Keratinocyte (primary cell): ENCODE results near the gene CDH16. TPM values are rescaled to one million over a fixed set of nuclear protein-coding genes. Genes with fewer than 3 reads are reported as not detected.

Experiments used
- DNase-seq: peaks from one replicate; pipeline ENCODE4 v3.0.0-alpha.2; 2011; ENCODE audit warnings: low read depth, missing footprints, low spot score
- FAIRE-seq: peaks from 2 replicates; lab custom pipeline; 2011; peaks lifted over from hg19 to GRCh38; lab: Jason Lieb, UNC
- H2AFZ ChIP-seq: 2 replicates; pipeline ENCODE4 v1.6.0; 2012; ENCODE audit warnings: low read length, control low read depth, inconsistent platforms; ENCODE audit not compliant: control insufficient read depth
- H3K27ac ChIP-seq: 2 replicates; pipeline ENCODE4 v1.5.1; 2011; ENCODE audit warnings: low read length; ENCODE audit not compliant: control insufficient read depth, insufficient read depth
- H3K27me3 ChIP-seq: 3 replicates; pipeline ENCODE4 v1.6.0; 2011; ENCODE audit warnings: low read length; ENCODE audit not compliant: control insufficient read depth, insufficient read depth; ENCODE audit errors: extremely low read depth
- H3K36me3 ChIP-seq, 2 experiments: 2 replicates in 1 of 2; 3 replicates in 1 of 2; pipeline ENCODE4 v1.5.1; 2011; ENCODE audit warnings: low read length in 2 of 2, mild to moderate bottlenecking in 1 of 2; ENCODE audit not compliant: control insufficient read depth in 2 of 2, insufficient read depth in 2 of 2; ENCODE audit errors: extremely low read depth in 1 of 2
- H3K4me1 ChIP-seq: 3 replicates; pipeline ENCODE4 v1.5.1; 2011; ENCODE audit warnings: low read length; ENCODE audit not compliant: control insufficient read depth, insufficient read depth; ENCODE audit errors: extremely low read depth
- H3K4me2 ChIP-seq: 3 replicates; pipeline ENCODE4 v1.6.0; 2011; ENCODE audit warnings: low read depth, low read length; ENCODE audit not compliant: control insufficient read depth, insufficient read depth; ENCODE audit errors: extremely low read depth
- H3K4me3 ChIP-seq, 3 experiments: fragments of 200-600 bp in 1 of 3; sonication (generic) in 1 of 3; 2 replicates in 2 of 3; 3 replicates in 1 of 3; pipeline ENCODE4 v1.5.1; 2011 to 2016; ENCODE audit warnings: low read length in 3 of 3, mild to moderate bottlenecking in 3 of 3, control low read depth in 2 of 3, inconsistent platforms in 1 of 3, low read depth in 1 of 3, mixed read lengths in 1 of 3, mixed run types in 1 of 3, moderate library complexity in 1 of 3; ENCODE audit not compliant: control insufficient read depth in 2 of 3, insufficient read depth in 2 of 3; ENCODE audit errors: extremely low read depth in 1 of 3
- H3K79me2 ChIP-seq: 2 replicates; pipeline ENCODE4 v1.6.0; 2012; ENCODE audit warnings: low read length; ENCODE audit not compliant: control insufficient read depth, insufficient read depth
- H3K9ac ChIP-seq: 3 replicates; pipeline ENCODE4 v1.6.0; 2011; ENCODE audit warnings: low read length; ENCODE audit not compliant: control insufficient read depth, insufficient read depth; ENCODE audit errors: extremely low read depth
- H3K9me1 ChIP-seq: 3 replicates; pipeline ENCODE4 v1.6.0; 2011; ENCODE audit warnings: low read length; ENCODE audit not compliant: control insufficient read depth, insufficient read depth; ENCODE audit errors: extremely low read depth
- H3K9me3 ChIP-seq: 2 replicates; pipeline ENCODE4 v1.5.1; 2012; ENCODE audit warnings: low read depth, low read length; ENCODE audit not compliant: control insufficient read depth
- H4K20me1 ChIP-seq: 3 replicates; pipeline ENCODE4 v1.6.0; 2011; ENCODE audit warnings: low read length; ENCODE audit not compliant: control insufficient read depth, insufficient read depth; ENCODE audit errors: extremely low read depth
- EZH2 ChIP-seq: IDR thresholded peaks from one replicate; pipeline ENCODE4 v1.6.1; 2012; ENCODE audit warnings: inconsistent platforms, mild to moderate bottlenecking, low read length, moderate library complexity
- dilution Hi-C: fragments of 300-500 bp; cut with MboI; formaldehyde crosslinking; loops from one replicate; pipeline ENCODE4 v1.7.0; 2020; ENCODE audit warnings: low sequenced_read_pairs; ENCODE audit not compliant: extremely low pct_ligation_motif_present
- polyA plus RNA-seq, 5 experiments: library from polyadenylated mRNA; depleted of rRNA in 3 of 5; stranded (reverse) in 3 of 5; stranded (forward) in 1 of 5; unstranded in 1 of 5; fragments of >200 nt; gene quantifications; 1 replicate in 1 of 5; 2 replicates in 3 of 5; 3 replicates in 1 of 5; pipeline versions ENCODE4 v1.2.1 to v1.2.3, GENCODE V29; 2011 to 2012; ENCODE audit warnings: missing spikeins in 2 of 5, low read depth in 1 of 5, low replicate concordance in 1 of 5
- TF ChIP-seq, protein P1 (sequence below), 3 experiments: IDR thresholded peaks in 1 of 3; conservative IDR thresholded peaks in 1 of 3; optimal IDR thresholded peaks in 1 of 3; 2 replicates in 2 of 3; 3 replicates in 1 of 3; pipeline versions ENCODE3 to v1.5.1; 2011; ENCODE audit warnings: low read length in 3 of 3, mild to moderate bottlenecking in 3 of 3, moderate library complexity in 2 of 3, control low read depth in 1 of 3, inconsistent platforms in 1 of 3; ENCODE audit not compliant: insufficient read depth in 2 of 3; ENCODE audit errors: extremely low read depth in 1 of 3

CDH16 gene
- polyA plus RNA-seq, 1 donor (not counting 4 experiments of a cell fraction or from before 2014, with no cell fraction given): 0.45 TPM

GRCh38 chr16:66954097-66954659, 35.5 kb upstream of the CDH16 start:
- dilution Hi-C loops: no loop called here
- Histone ChIP-seq H3K27me3 (no peaks in the 10 kb centered on the region), H3K27ac (no peak overlapping the region), H2AFZ (peak overlapping the region; percentile 26), H3K9me3 (no peaks in the 10 kb centered on the region), H4K20me1 (no peaks in the 10 kb centered on the region), H3K4me2 (no peak overlapping the region), H3K9ac (no peak overlapping the region), H3K4me1 (peaks cover 11% of the 10 kb centered on the region), H3K36me3 (no peaks in the 10 kb centered on the region), H3K79me2 (no peaks in the 10 kb centered on the region), H3K9me1 (no peaks in the 10 kb centered on the region), H3K4me3 (no peak overlapping the region)
- DNase-seq (no peak), FAIRE-seq (peak; percentile 71)
- TF ChIP-seq, protein P1, sequence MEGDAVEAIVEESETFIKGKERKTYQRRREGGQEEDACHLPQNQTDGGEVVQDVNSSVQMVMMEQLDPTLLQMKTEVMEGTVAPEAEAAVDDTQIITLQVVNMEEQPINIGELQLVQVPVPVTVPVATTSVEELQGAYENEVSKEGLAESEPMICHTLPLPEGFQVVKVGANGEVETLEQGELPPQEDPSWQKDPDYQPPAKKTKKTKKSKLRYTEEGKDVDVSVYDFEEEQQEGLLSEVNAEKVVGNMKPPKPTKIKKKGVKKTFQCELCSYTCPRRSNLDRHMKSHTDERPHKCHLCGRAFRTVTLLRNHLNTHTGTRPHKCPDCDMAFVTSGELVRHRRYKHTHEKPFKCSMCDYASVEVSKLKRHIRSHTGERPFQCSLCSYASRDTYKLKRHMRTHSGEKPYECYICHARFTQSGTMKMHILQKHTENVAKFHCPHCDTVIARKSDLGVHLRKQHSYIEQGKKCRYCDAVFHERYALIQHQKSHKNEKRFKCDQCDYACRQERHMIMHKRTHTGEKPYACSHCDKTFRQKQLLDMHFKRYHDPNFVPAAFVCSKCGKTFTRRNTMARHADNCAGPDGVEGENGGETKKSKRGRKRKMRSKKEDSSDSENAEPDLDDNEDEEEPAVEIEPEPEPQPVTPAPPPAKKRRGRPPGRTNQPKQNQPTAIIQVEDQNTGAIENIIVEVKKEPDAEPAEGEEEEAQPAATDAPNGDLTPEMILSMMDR (optimal IDR thresholded peaks at IDR 0.05 in 1 of 3, IDR thresholded peaks at IDR 0.05 in 1 of 3, conservative IDR thresholded peaks at IDR 0.05 in 1 of 3; ENCODE audit: extremely low read depth in 1 of 3, insufficient read depth in 2 of 3, low read length in 3 of 3): peak; percentile 79 to 90 (median 86)
- TF ChIP-seq EZH2: no peak

DNA sequence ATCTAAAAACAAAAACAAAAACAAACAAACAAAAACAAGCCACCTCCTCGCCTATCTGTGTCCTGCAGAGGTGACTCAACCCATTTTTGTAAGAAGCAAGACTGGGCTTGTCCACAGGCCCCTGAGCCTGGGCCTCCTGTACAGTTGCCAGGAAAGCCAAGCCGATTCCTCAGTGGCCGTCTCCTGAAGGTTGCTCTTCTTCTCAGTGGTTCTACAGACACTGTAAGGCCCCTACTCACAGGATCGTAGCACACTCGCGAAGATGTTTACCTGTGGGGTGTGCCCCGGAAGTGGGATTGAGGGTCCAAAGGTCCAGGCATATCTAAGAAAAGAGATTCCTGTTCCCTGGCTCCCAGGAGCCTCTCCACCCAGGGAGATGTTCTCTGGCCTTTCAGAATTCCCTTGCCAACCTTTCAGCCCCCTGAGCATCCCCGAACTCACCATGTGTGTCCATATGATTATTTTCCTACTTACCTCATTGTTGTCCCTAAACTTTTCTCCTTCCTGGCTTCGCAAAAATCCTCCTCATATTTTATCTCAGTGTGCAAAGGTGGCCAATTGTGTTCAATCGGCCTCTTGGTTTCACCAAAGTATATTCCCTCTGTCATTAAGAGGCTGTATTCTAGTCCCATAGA, 34.9 kb upstream of the CDH16 start:
- Histone ChIP-seq H3K79me2 (no peaks in the 10 kb centered on the region), H2AFZ (peak overlapping the region; percentile 26), H3K9me1 (no peaks in the 10 kb centered on the region), H3K4me2 (no peak overlapping the region), H3K36me3 (no peaks in the 10 kb centered on the region), H3K4me1 (peaks cover 16% of the 10 kb centered on the region), H3K27me3 (no peaks in the 10 kb centered on the region), H4K20me1 (no peaks in the 10 kb centered on the region), H3K27ac (no peak overlapping the region), H3K4me3 (no peak overlapping the region), H3K9ac (no peak overlapping the region), H3K9me3 (no peaks in the 10 kb centered on the region)
- FAIRE-seq: no peak
- DNase-seq: no peak
- dilution Hi-C loops: no loop called here
- no peak for TF ChIP-seq EZH2
- TF ChIP-seq, protein P1 (optimal IDR thresholded peaks at IDR 0.05 in 1 of 3, IDR thresholded peaks at IDR 0.05 in 1 of 3, conservative IDR thresholded peaks at IDR 0.05 in 1 of 3; ENCODE audit: extremely low read depth in 1 of 3, insufficient read depth in 2 of 3, low read length in 3 of 3): no peak
